ENCODE measurements around the gene RPL34.

RPL34 gene

GRCh38 chr4:108624263-108625056 lies 4.1 kb downstream of the RPL34 start:
- no peak for DNase-seq (ENCODE audit: low spot score)

GRCh38 chr4:108626056-108626455 lies 5.7 kb downstream of the RPL34 start:
- DNase-seq (ENCODE audit: low spot score): no peak

GRCh38 chr4:108628411-108628810 lies 8.0 kb downstream of the RPL34 start:
- DNase-seq (ENCODE audit: low spot score): no peak

- DNase-seq (ENCODE audit: low spot score): no peak
Measured at GRCh38 chr4:108635070-108635655, 14.8 kb downstream of the RPL34 start.

- no peak for DNase-seq (ENCODE audit: low spot score)
Measured at GRCh38 chr4:108636246-108636645, 15.9 kb downstream of the RPL34 start.

- DNase-seq (ENCODE audit: low spot score): no peak
Measured at GRCh38 chr4:108637856-108638255, 17.5 kb downstream of the RPL34 start.

GRCh38 chr4:108644237-108644636 lies 23.9 kb downstream of the RPL34 start:
- no peak for DNase-seq (ENCODE audit: low spot score)

GRCh38 chr4:108646706-108647105 lies 26.3 kb downstream of the RPL34 start:
- DNase-seq (ENCODE audit: low spot score): no peak

GRCh38 chr4:108649863-108650211 lies 29.5 kb downstream of the RPL34 start:
- no peak for DNase-seq (ENCODE audit: low spot score)

GRCh38 chr4:108650212-108651013 lies 30.0 kb downstream of the RPL34 start, which contains the start of gene OSTC:
TSS of gene OSTC (plus strand) at chr4:108650599. CDS start at chr4:108650656, 57 bp downstream.
- peak; percentile 96 for DNase-seq (ENCODE audit: low spot score)

- peak; percentile 79 for DNase-seq (ENCODE audit: low spot score)
Measured at GRCh38 chr4:108651014-108651791, 30.8 kb downstream of the RPL34 start.

GRCh38 chr4:108662629-108663028 lies 42.3 kb downstream of the RPL34 start:
- no peak for DNase-seq (ENCODE audit: low spot score)

GRCh38 chr4:108674356-108674977 lies 54.1 kb downstream of the RPL34 start:
- no peak for DNase-seq (ENCODE audit: low spot score)

All from RKO (cell line).